ENCODE measurements around the gene SC5D. TPM values are rescaled to one million over a fixed set of nuclear protein-coding genes. Genes with fewer than 3 reads are reported as not detected.

The SC5D gene
- total and polyA plus RNA-seq, 9 donors = 14.0 to 59.7 (median 24.7) TPM

GRCh38 chr11:121327553-121327952 is 35.0 kb downstream of the SC5D start:
- no peak overlapping the region for H3K4me3 ChIP-seq
- DNase-seq = no peak
- H3K36me3 ChIP-seq = no peaks in the 10 kb centered on the region
- H3K27me3 ChIP-seq = no peaks in the 10 kb centered on the region
- intact Hi-C loops (cut with DNase I) = loop anchor here in 2 of 4 donors (10.0 kb wide), 2 partner anchors 117 to 207 kb away; no protein-coding TSS in a partner anchor
- 82 to 90% (median 85%) methylated on average over 1 of the region's 1 CpG for WGBS, 3 donors
- no peaks in the 10 kb centered on the region for H3K4me1 ChIP-seq (ENCODE audit: insufficient read depth)
- no peak for TF ChIP-seq POLR2A (IDR thresholded peaks at IDR 0.05)
- TF ChIP-seq EP300 (IDR thresholded peaks at IDR 0.05) = no peak
- TF ChIP-seq CTCF (IDR thresholded peaks at IDR 0.05) = no peak
- no peaks in the 10 kb centered on the region for H3K9me3 ChIP-seq
- H3K27ac ChIP-seq = no peak overlapping the region

GRCh38 chr11:121328176-121328966 is 35.8 kb downstream of the SC5D start:
- no peak for DNase-seq
- Histone ChIP-seq H3K27me3 (no peaks in the 10 kb centered on the region), H3K36me3 (no peaks in the 10 kb centered on the region), H3K9me3 (no peaks in the 10 kb centered on the region), H3K4me3 (no peak overlapping the region), H3K27ac (no peak overlapping the region), H3K4me1 (ENCODE audit: insufficient read depth) (no peaks in the 10 kb centered on the region)
- intact Hi-C loops (cut with DNase I) = loop anchor here in 2 of 4 donors (10.0 kb wide), 2 partner anchors 116 to 206 kb away; no protein-coding TSS in a partner anchor
- whole genome bisulfite sequencing, 3 donors = 88 to 89% (median 88%) methylated on average over 16 of the region's 16 CpGs
- TF ChIP-seq EP300 (IDR thresholded peaks at IDR 0.05) (no peak), POLR2A (IDR thresholded peaks at IDR 0.05) (no peak), CTCF (IDR thresholded peaks at IDR 0.05) (no peak)

- H3K4me1 ChIP-seq (ENCODE audit: insufficient read depth) = no peaks in the 10 kb centered on the region
- intact Hi-C loops (cut with DNase I) = loop anchor here in 2 of 4 donors (10.0 kb wide), 2 partner anchors 116 to 206 kb away; no protein-coding TSS in a partner anchor
- DNase-seq = no peak
- no peak for TF ChIP-seq CTCF (IDR thresholded peaks at IDR 0.05)
- TF ChIP-seq POLR2A (IDR thresholded peaks at IDR 0.05) = no peak
- TF ChIP-seq EP300 (IDR thresholded peaks at IDR 0.05) = no peak
- WGBS, 3 donors = 50 to 56% (median 52%) methylated on average over 4 of the region's 4 CpGs
- H3K4me3 ChIP-seq = no peak overlapping the region
- H3K36me3 ChIP-seq = no peaks in the 10 kb centered on the region
- H3K9me3 ChIP-seq = no peaks in the 10 kb centered on the region
- no peaks in the 10 kb centered on the region for H3K27me3 ChIP-seq
- H3K27ac ChIP-seq = no peak overlapping the region
Measured at GRCh38 chr11:121328967-121329679, 36.6 kb downstream of the SC5D start.

GRCh38 chr11:121329781-121330395 is 37.3 kb downstream of the SC5D start:
- H3K36me3 ChIP-seq = no peaks in the 10 kb centered on the region
- intact Hi-C loops (cut with DNase I) = loop anchor here in 2 of 4 donors (10.0 kb wide), 2 partner anchors 115 to 205 kb away; no protein-coding TSS in a partner anchor
- no peak overlapping the region for H3K4me3 ChIP-seq
- no peaks in the 10 kb centered on the region for H3K4me1 ChIP-seq (ENCODE audit: insufficient read depth)
- no peak for DNase-seq
- no peak overlapping the region for H3K27ac ChIP-seq
- H3K27me3 ChIP-seq = no peaks in the 10 kb centered on the region
- TF ChIP-seq CTCF (IDR thresholded peaks at IDR 0.05) (no peak), EP300 (IDR thresholded peaks at IDR 0.05) (no peak), POLR2A (IDR thresholded peaks at IDR 0.05) (no peak)
- WGBS, 3 donors = 84 to 94% (median 94%) methylated on average over 3 of the region's 3 CpGs
- H3K9me3 ChIP-seq = no peaks in the 10 kb centered on the region

Measured in ovary (tissue), 9 donors.